Subcutaneous adipose tissue (tissue), 4 donors: Measurements from ENCODE around the gene CMIP. TPM values are rescaled to one million over a fixed set of nuclear protein-coding genes. Genes with fewer than 3 reads are reported as not detected.

Experiments
- CTCF ChIP-seq: fragments of 450-650 bp; IDR thresholded peaks from one replicate; pipeline ENCODE4 v1.5.1; 2016; ENCODE audit warnings: low read depth, mild to moderate bottlenecking, control low read depth, antibody characterized with exemption, moderate library complexity
- total RNA-seq, 4 donors: library from RNA; depleted of rRNA; stranded (reverse); fragments of >200 nt; gene quantifications; one replicate each; pipeline ENCODE4 v1.1.0, GENCODE V29; 2016

The CMIP gene
- total RNA-seq, result 10 to 100 TPM; 19.9 to 40.3 (median 26.0) TPM

DNA sequence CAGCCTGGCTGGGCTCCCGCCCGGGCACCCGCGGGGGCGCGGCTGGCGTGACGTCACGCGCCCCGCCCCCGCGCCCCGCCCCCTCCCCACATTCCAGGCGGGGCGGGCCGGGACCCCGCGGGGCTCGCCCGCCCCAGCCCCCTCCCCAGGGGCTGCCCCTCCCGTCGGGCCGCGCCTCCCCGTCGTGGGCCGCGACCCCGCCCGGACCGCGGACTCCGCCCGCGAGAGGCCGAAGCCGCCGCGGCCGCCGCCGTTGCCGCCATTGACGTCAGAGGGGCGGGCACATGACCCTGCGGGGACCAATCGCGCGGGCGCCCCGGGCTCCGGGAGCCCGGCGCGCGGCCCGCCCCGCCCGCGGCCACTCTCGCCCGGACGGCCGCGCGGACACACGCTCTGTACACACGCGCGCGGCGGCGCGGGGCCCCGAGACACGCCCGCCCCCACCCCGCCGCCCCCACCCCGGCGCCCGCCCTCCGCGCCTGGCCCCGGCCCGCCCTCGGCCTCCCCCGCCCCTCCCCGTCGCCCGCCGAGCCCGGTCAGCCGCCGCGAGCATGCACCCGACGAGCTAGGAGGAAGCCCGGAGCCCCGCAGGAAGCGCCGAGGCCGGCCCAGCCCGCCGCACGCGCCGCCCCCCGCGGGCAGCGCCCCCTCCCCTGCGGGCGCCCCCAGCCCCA is at the start of gene CMIP:
Gene CMIP (plus strand): TSS at position 361 of the 674 bp plus-strand sequence.
- no peak for TF ChIP-seq CTCF

- no peak for TF ChIP-seq CTCF
Observed at GRCh38 chr16:81394966-81395655, 49.5 kb upstream of the CMIP start.

GRCh38 chr16:81397058-81397878 is 47.3 kb upstream of the CMIP start:
- TF ChIP-seq CTCF, result no peak

- TF ChIP-seq CTCF, result no peak
Observed at GRCh38 chr16:81397879-81398520, 46.6 kb upstream of the CMIP start.

- TF ChIP-seq CTCF, result no peak
Observed at GRCh38 chr16:81399909-81400308, 44.7 kb upstream of the CMIP start.

DNA sequence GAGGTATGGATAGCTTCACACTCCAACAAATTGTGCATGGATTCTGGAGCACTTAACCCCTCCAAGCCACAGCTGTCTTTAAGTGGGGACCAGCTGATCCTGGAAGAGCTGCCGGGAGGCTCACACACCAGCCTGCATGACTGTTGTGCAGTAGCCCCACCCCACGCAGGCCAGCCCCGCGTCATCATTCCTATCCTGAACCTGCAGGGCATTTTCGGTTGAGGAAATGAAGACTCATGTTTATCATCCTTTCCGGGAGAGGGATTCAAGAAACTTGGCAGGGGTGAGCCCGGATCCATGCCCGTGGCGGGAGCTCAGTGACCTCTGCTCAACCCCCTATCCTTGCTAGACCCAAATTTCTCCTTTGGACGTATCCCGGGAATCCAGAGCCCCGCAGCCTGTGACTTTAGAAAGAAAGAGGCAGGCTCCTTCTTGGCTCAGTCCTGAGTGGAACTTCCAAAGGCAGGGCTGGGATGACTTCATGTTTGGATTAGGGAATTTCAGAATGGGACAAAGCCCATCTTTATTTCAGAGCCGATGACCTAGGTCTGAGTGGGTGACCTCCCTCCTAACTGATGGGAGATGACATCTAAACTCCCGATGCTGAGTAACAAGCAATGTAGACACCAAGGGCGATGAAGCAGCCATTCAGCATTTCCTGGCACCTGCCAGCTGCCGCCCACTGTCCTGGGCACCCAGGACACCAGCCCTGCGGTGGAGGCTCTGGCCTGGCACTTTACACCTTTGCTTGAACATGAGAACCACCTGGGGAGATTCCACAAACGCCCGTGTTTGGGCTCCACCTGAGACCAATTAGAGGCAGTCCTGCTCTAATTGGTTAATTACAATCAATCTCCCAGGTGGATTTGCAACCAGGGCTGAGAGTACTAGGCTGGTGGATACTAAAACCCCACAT is 43.3 kb upstream of the CMIP start:
- no peak for TF ChIP-seq CTCF
